Liver (tissue), 9 donors: Measurements from ENCODE around the gene AGAP2. TPM values are rescaled to one million over a fixed set of nuclear protein-coding genes. Genes with fewer than 3 reads are reported as not detected.

Source experiments
- DNase-seq: peaks from one replicate; pipeline ENCODE4 v3.0.0-alpha.2; 2017; ENCODE audit warnings: low spot score
- H3K27ac ChIP-seq, 2 donors: one replicate each; pipeline ENCODE4 v1.7.0; 2013; ENCODE audit warnings: inconsistent platforms in 2 of 2, low read length in 2 of 2, control low read depth in 1 of 2, low read depth in 1 of 2, mild to moderate bottlenecking in 1 of 2
- H3K27me3 ChIP-seq, 4 donors: one replicate each; pipeline versions ENCODE4 v1.6.1 to v1.7.0; 2013; ENCODE audit warnings: low read length in 3 of 4, inconsistent platforms in 1 of 4, mild to moderate bottlenecking in 1 of 4, moderate library complexity in 1 of 4; ENCODE audit not compliant: control insufficient read depth in 4 of 4, insufficient read depth in 4 of 4
- H3K36me3 ChIP-seq, 4 donors: one replicate each; pipeline versions ENCODE4 v1.6.1 to v1.7.0; 2013; ENCODE audit warnings: low read length in 3 of 4, mild to moderate bottlenecking in 3 of 4, low read depth in 1 of 4, moderate library complexity in 1 of 4; ENCODE audit not compliant: control insufficient read depth in 4 of 4, insufficient read depth in 3 of 4
- H3K4me1 ChIP-seq, 4 donors: one replicate each; pipeline versions ENCODE4 v1.6.1 to v1.7.0; 2013; ENCODE audit warnings: low read length in 3 of 4, mild to moderate bottlenecking in 3 of 4, moderate library complexity in 1 of 4; ENCODE audit not compliant: control insufficient read depth in 4 of 4, insufficient read depth in 4 of 4
- H3K4me3 ChIP-seq, 3 donors: one replicate each; pipeline versions ENCODE4 v1.6.1 to v1.7.0; 2013; ENCODE audit warnings: low read length in 3 of 3, control low read depth in 1 of 3, low read depth in 1 of 3, mild to moderate bottlenecking in 1 of 3
- H3K9ac ChIP-seq, 2 donors: one replicate each; pipeline ENCODE4 v1.7.0; 2013; ENCODE audit warnings: low read length in 2 of 2, mild to moderate bottlenecking in 2 of 2, moderate library complexity in 2 of 2, control low read depth in 1 of 2, low read depth in 1 of 2
- H3K9me3 ChIP-seq, 4 donors: one replicate each; pipeline versions ENCODE4 v1.6.1 to v1.7.0; 2013; ENCODE audit warnings: low read length in 3 of 4; ENCODE audit not compliant: control insufficient read depth in 4 of 4
- ATF3 ChIP-seq: IDR thresholded peaks from 2 replicates; pipeline ENCODE4 v1.6.1; 2016; ENCODE audit warnings: antibody characterized with exemption
- EGR1 ChIP-seq, 2 donors: IDR thresholded peaks; 2 replicates each; pipeline ENCODE4 v1.6.1; 2016 to 2018; ENCODE audit warnings: antibody characterized with exemption in 2 of 2, low read depth in 2 of 2
- FOXA2 ChIP-seq: IDR thresholded peaks from 2 replicates; pipeline ENCODE4 v1.6.1; 2016; ENCODE audit warnings: antibody characterized with exemption
- HNF4A ChIP-seq, 2 donors: conservative IDR thresholded peaks; 2 replicates each; pipeline ENCODE4 v1.6.1; 2016; ENCODE audit warnings: antibody characterized with exemption in 2 of 2, mild to moderate bottlenecking in 2 of 2
- RAD21 ChIP-seq, 2 donors: IDR thresholded peaks; 2 replicates each; pipeline ENCODE4 v1.6.1; 2016; ENCODE audit warnings: antibody characterized with exemption in 2 of 2, mild to moderate bottlenecking in 2 of 2
- SP1 ChIP-seq: IDR thresholded peaks from 2 replicates; pipeline ENCODE4 v1.6.1; 2018; ENCODE audit warnings: antibody characterized with exemption, mild to moderate bottlenecking
- TAF1 ChIP-seq: conservative IDR thresholded peaks from 2 replicates; pipeline ENCODE4 v1.6.1; 2016; ENCODE audit warnings: antibody characterized with exemption, mild to moderate bottlenecking
- YY1 ChIP-seq: IDR thresholded peaks from 2 replicates; pipeline ENCODE4 v1.6.1; 2016; ENCODE audit warnings: antibody characterized with exemption, mild to moderate bottlenecking
- ZBTB33 ChIP-seq: IDR thresholded peaks from 2 replicates; pipeline ENCODE4 v1.6.1; 2016; ENCODE audit warnings: antibody characterized with exemption
- WGBS: extraction: QIAGEN DNeasy Blood & Tissue Kit; methylation state at CpG from one replicate; pipeline ENCODE4 v1.1.7; 2013; 5-methylcytosine and 5-hydroxymethylcytosine counted together
- polyA plus RNA-seq, 2 donors: library from polyadenylated mRNA; stranded (reverse) in 1 of 2; unstranded in 1 of 2; fragments of 200-250 nt in 1 of 2; fragments of >200 nt in 1 of 2; fragmentation: Nextera tagmentation in 1 of 2; extraction: Ambion mirVana in 1 of 2; gene quantifications; one replicate each; pipeline versions ENCODE4 v1.2.1 to v1.2.3, GENCODE V29; 2013 to 2015
- total RNA-seq, 2 donors: library from RNA; depleted of rRNA; stranded (reverse); fragments of >200 nt; gene quantifications; one replicate each; pipeline ENCODE4 v1.2.3, GENCODE V29; 2014
- TF ChIP-seq, protein P1 (sequence below): fragments of 150-350 bp; IDR thresholded peaks from 2 replicates; pipeline ENCODE4 v1.5.1; 2017; ENCODE audit warnings: improper control_type of control experiment, low read depth, low read length; ENCODE audit not compliant: missing input control
- donor health status: healthy.
- donor health status: healthy.
- donor health status: healthy.
- donor health status: healthy.
- donor health status: healthy.

The AGAP2 gene
- total and polyA plus RNA-seq, 4 donors = 0.18 to 1.7 (median 0.64) TPM

GRCh38 chr12:57766464-57767304 is 28.1 kb upstream of the AGAP2 start, which contains the start of gene CYP27B1:
CYP27B1 (minus strand) TSS chr12:57767078; CDS start chr12:57767041, 37 bp downstream.
- Histone ChIP-seq H3K36me3 (peaks cover 8 to 19% (median 14%) of the 10 kb centered on the region in 4 donors), H3K4me3 (peak within 1 kb of the TSS in 1 of 3 donors; percentile 42), H3K9me3 (no peaks in the 10 kb centered on the region), H3K27ac (no peak within 1 kb of the TSS), H3K4me1 (peaks cover 11 to 34% (median 28%) of the 10 kb centered on the region in 4 donors), H3K9ac (no peak within 1 kb of the TSS), H3K27me3 (peaks cover 0 to 14% (median 6%) of the 10 kb centered on the region in 4 donors)
- no peak for DNase-seq
- 11% methylated on average over 38 of the region's 38 CpGs for WGBS
- no peak for TF ChIP-seq TAF1
- no peak for TF ChIP-seq FOXA2
- no peak for TF ChIP-seq RAD21 (IDR thresholded peaks at IDR 0.05)
- no peak for TF ChIP-seq YY1
- TF ChIP-seq ZBTB33 = no peak
- TF ChIP-seq, protein P1, sequence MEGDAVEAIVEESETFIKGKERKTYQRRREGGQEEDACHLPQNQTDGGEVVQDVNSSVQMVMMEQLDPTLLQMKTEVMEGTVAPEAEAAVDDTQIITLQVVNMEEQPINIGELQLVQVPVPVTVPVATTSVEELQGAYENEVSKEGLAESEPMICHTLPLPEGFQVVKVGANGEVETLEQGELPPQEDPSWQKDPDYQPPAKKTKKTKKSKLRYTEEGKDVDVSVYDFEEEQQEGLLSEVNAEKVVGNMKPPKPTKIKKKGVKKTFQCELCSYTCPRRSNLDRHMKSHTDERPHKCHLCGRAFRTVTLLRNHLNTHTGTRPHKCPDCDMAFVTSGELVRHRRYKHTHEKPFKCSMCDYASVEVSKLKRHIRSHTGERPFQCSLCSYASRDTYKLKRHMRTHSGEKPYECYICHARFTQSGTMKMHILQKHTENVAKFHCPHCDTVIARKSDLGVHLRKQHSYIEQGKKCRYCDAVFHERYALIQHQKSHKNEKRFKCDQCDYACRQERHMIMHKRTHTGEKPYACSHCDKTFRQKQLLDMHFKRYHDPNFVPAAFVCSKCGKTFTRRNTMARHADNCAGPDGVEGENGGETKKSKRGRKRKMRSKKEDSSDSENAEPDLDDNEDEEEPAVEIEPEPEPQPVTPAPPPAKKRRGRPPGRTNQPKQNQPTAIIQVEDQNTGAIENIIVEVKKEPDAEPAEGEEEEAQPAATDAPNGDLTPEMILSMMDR = no peak
- no peak for TF ChIP-seq HNF4A (conservative IDR thresholded peaks at IDR 0.05)

DNA sequence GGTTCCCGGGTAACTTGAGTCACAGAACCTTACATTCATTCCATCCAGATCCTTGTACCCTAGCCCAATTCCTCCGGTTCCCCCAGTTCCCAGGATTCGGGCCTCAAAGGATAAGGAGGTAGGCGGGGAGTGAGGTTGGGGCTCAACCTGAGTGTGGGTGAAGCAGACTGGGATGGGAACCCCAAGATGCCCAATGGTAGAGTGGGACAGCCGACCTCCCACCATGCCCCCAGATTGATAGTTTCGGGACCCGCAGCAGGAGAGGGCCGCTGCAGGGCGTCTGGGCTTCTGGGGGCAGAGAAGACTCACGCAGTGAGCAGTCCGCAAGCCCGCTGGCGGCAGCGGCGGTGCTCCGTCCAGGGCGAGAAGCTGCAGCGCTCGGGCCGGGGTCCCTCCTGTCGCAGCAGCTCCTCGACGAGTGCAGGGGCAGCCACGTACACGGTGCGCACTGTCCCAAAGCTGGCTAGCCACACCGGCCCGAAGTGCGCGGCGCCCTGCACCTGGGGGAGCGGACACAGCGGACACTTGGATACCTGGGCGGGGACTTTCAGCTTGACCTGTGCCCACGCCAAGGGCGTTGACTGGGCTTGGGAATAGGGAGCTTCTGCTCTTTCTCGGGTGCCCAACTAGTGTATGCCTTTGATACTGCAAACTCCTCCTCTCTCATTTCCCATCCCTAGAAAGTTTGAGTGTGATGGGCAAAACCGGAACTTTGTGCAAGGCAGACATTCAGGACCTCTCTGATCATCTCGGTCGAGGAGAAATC is 27.3 kb upstream of the AGAP2 start:
- no peak for DNase-seq
- 5% methylated on average over 40 of the region's 40 CpGs for WGBS

More for the DNA sequence above, 27.3 kb upstream of the AGAP2 start:
- Histone ChIP-seq H3K27me3 (peaks cover 0 to 14% (median 6%) of the 10 kb centered on the region in 4 donors), H3K9ac (no peak overlapping the region), H3K36me3 (peaks cover 8 to 19% (median 13%) of the 10 kb centered on the region in 4 donors), H3K4me1 (peaks cover 6 to 30% (median 21%) of the 10 kb centered on the region in 4 donors), H3K27ac (no peak overlapping the region), H3K9me3 (no peaks in the 10 kb centered on the region), H3K4me3 (peak overlapping the region in 1 of 3 donors; percentile 42)
- TF ChIP-seq ATF3 = no peak
- TF ChIP-seq, protein P1 = no peak
- TF ChIP-seq ZBTB33 = no peak
- no peak for TF ChIP-seq SP1
- no peak for TF ChIP-seq EGR1 (IDR thresholded peaks at IDR 0.05; ENCODE audit: low read depth in 2 of 2)
